Activated effector memory CD4-positive, alpha-beta T cell treated with anti-CD3 and anti-CD28 coated beads, Interleukin-2, amount 50 U/mL, for 16 hours (primary cell): ENCODE measurements around the gene HTR3E.
A peak's percentile ranks its signal among the peaks of the same experiment; 100 is the strongest.
"Not testable (repeated sequence)": the region's sequence is repeated elsewhere in the genome, so short reads cannot be mapped to it uniquely, and the experiment has no call there.

Experiments
- DNase-seq: peaks from one replicate; pipeline ENCODE4 v3.0.0-alpha.2; 2020

HTR3E gene

GRCh38 chr3:184117636-184118035 lies 20.8 kb downstream of the HTR3E start:
- DNase-seq, result no peak

DNA sequence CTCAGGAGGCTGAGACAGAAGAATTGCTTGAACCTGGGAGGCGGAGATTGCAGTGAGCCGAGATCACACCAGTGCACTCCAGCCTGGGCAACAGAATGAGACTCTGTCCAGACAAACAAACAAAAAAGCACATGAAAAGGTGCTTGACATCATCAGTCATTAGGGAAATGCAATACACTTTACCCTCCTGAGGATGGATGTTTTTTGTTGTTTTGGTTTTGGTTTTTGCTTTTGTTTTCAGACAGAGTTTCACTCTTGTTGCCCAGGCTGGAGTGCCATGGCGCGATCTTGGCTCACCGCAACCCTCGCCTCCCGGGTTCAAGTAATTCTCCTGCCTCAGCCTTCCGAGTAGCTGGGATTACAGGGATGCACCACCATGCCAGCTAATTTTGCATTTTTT lies 24.2 kb downstream of the HTR3E start:
- DNase-seq, result not testable (repeated sequence)

- DNase-seq, result no peak
Measured at GRCh38 chr3:184126006-184126405, 29.1 kb downstream of the HTR3E start.

DNA sequence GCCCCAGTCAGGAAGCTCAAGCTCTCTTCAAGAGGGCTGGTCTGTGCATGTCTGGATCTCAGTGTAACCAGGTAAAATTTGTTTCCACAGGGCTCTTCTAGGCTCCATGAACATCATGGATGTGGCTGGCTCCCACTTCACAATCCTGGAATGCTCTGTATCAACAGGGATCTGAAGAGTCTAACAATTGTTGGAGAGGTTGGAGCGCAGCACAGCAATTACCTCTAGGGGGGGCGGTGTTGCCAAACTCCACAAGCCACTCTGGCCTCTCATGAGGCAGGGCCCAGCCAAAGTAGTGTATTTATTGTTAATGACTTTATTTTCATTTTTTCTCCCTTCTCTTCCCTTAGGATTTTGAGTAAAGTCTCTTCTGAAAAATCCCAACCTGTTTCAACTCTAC lies 32.1 kb downstream of the HTR3E start:
- peak; percentile 64 for DNase-seq

GRCh38 chr3:184132945-184133344 lies 36.1 kb downstream of the HTR3E start:
- no peak for DNase-seq

DNA sequence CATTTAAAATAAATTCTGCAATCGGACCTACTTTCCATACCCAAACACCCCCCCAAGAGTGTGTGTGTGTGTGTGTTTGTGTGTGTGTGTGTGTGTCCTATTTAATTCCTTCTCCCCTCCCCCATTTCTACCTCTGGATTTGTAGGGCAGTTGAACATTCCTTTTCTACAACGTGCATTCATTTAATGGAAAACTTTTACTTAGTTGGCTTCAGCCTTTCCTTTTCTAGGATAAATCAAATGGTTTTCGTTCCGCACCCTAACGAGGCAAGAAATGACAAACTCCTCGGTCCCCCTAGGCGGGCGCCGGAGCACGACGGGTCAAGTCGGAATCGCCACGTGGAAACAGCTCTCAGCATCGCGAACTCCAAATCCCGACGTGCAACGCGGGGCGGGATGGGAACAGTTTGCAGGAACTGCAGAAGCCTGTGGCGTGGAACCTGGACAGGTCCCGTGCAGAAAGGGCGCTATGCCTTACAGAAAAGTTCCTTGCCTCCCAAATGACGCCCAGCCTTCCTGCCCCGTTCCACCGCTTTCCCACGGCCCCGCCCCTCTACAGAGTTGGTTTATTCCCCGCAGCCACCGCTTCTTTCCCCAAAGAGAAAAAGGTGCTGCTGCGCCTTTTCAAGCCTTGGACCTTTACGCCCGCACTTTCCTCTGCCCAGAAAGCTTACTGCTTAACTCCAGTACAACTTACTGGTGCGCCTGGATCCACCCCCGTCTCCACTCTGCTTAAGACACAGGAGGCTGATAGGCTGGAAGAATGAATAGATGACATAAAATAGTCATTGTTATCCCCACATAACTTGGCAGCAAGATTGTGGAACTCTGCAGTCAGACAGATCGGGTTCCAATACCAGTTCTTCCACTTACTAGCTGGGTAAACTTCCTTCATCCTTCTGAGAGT lies 37.2 kb downstream of the HTR3E start:
- peak; percentile 82 for DNase-seq

GRCh38 chr3:184134746-184135148 lies 37.9 kb downstream of the HTR3E start:
- no peak for DNase-seq

- DNase-seq, result peak; percentile 94
Measured at GRCh38 chr3:184135149-184135910, 38.5 kb downstream of the HTR3E start, which contains the start of gene EIF2B5. Gene EIF2B5, plus strand, starts transcription at chr3:184135358. Its CDS starts 28 bp downstream, at chr3:184135386.

- DNase-seq, result no peak
Measured at GRCh38 chr3:184135911-184136260, 39.0 kb downstream of the HTR3E start.

DNA sequence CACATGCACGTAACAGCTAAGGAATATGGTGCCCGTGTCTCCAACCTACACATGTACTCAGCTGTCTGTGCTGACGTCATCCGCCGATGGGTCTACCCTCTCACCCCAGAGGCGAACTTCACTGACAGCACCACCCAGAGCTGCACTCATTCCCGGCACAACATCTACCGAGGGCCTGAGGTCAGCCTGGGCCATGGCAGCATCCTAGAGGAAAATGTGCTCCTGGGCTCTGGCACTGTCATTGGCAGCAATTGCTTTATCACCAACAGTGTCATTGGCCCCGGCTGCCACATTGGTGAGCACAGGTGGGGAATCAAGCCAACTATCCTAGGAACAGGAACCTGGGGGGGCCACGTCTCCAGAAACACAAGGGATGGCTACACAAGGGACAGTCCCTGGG lies 43.6 kb downstream of the HTR3E start:
- peak; percentile 55 for DNase-seq

DNA sequence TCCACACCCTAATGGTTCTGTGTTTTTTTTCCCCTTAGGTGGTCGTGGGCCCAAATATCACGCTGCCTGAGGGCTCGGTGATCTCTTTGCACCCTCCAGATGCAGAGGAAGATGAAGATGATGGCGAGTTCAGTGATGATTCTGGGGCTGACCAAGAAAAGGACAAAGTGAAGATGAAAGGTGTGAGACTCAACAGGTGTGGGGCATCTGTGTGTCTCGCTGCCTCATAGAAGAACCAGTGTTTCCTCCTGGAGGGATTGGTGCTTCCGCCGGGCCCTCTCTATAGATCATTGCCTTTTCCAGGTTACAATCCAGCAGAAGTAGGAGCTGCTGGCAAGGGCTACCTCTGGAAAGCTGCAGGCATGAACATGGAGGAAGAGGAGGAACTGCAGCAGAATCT lies 45.3 kb downstream of the HTR3E start:
- DNase-seq, result peak; percentile 27

DNA sequence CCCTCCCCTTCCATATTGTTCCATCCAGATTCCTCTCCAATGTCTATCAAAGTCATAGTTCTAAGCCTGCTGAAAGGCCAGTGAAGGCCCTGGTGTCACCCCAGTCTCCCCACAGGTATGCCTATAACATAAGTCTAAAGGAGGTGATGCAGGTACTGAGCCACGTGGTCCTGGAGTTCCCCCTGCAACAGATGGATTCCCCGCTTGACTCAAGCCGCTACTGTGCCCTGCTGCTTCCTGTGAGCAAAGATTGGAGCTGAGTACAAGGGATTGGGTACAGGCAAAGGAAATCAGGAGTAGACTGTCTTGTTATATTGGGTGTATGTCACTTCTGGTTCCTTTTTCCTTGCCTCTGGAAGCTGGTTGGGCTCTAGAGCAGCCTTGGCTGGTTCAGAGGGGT lies 46.5 kb downstream of the HTR3E start:
- DNase-seq, result peak; percentile 55

GRCh38 chr3:184144505-184144904 lies 47.6 kb downstream of the HTR3E start:
- no peak for DNase-seq

DNA sequence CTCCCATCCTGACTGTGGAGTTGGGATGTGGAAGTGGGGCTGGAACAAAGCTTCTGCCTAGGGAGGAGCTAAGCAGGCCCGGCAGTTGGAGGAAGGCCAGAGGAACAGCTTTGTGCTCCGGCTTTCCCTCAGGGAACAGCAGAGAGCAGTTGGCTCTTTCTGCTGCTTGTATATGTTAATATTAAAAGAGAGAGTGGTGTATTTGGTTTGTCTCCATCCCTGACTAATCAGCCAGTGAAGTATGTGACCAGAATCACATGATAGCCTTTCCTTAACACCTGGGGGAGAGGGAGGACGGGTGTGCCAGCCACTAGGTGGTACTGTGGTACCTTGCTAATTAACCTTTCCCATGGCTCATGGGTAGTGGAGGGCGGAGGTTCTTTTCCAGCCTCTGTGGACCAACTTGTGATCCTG lies 48.3 kb downstream of the HTR3E start:
- peak; percentile 71 for DNase-seq

- peak; percentile 14 for DNase-seq
Measured at GRCh38 chr3:184145751-184146270, 48.9 kb downstream of the HTR3E start.

DNA sequence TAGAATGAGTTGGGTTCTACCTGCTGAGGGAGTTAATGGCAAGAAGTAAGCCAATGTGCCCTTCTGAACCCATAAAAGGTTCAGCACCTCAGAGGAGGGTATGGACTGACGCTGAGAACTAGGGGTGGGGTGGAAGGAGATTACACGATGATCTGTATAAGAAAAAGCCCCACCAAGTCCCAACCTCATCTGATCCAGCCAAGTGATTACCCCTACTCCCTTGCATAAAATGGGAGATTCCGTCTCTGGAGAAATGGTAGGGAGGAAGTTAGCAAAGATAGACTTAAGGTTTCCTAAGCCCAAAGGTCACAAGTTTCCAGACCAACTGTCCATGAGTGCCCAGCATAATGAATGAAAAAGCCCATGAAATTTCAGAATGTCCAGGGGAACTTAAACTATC lies 51.2 kb downstream of the HTR3E start:
- DNase-seq, result no peak

DNA sequence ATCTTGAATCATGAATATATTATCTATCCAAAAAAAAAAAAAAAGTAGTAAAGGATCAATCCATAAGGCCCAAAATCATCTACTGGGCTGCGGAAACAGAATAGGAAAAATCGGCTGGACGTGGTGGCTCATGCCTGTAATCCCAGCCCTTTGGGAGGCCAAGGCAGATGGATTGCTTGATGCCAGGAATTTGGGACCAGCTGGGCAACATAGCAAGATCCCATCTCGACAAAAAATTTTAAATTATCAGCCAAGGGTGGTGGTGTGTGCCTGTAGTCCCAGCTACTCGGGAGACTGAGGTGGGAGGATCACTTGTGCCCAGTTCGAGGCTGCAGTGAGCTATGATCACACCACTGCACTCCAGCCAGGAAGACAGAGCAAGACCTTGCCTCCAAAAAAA lies 52.3 kb downstream of the HTR3E start:
- no peak for DNase-seq

- DNase-seq, result not testable (repeated sequence)
Measured at GRCh38 chr3:184149770-184150169, 52.9 kb downstream of the HTR3E start.

- DNase-seq, result peak; percentile 84
Measured at GRCh38 chr3:184154885-184155643, 58.2 kb downstream of the HTR3E start, which contains the start of gene DVL3. Gene DVL3, plus strand, starts transcription at chr3:184155377. Its CDS starts 259 bp downstream, at chr3:184155636.

DNA sequence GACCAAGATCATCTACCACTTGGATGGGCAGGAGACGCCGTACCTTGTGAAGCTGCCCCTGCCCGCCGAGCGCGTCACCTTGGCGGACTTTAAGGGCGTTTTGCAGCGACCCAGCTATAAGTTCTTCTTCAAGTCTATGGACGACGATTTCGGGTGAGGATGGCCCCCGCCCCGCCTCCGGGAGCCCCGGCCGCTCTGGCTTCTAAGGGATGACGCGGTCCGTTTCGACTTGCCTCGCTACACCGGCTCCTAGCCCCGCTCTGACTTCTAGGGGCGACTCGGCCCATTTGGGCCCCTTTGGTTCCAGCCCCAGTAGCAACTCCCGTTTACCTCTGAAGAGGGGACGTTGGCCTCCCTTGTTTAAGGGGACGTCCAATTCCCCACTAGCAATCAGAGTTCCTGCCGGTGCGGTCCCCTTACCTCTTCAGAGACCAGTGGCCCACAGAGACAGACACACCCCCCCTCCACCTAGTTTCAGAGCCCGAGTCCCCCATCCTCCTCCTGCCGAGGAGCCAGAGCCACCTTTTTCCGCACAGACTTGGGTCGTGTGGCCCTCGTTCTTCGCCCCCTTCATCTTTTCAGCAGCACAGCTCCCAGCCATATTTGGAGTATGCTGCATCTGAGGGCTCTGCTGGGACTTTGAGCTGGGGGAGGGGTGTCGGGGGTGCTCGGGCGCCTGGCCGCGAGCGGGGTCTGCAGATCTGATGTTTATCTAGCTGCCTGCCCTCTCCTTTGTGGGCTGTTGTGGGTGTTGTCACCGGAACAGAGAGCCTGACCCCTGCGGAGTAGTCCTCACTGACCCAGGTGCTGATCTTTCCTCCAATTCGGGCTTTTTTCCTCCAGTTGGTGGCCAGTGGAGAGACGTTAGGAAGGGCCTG lies 59.0 kb downstream of the HTR3E start:
- peak; percentile 85 for DNase-seq

GRCh38 chr3:184156522-184156955 lies 59.7 kb downstream of the HTR3E start:
- DNase-seq, result no peak
